Muscle layer of duodenum (tissue), 2 donors: Measurements from ENCODE around the gene GPN1.
A peak's percentile ranks its signal among the peaks of the same experiment; 100 is the strongest.

Source experiments
- H3K27ac ChIP-seq: one replicate; pipeline ENCODE4 v1.7.0; 2013; ENCODE audit warnings: mild to moderate bottlenecking, low read length
- H3K27me3 ChIP-seq: one replicate; pipeline ENCODE4 v1.7.0; 2013; ENCODE audit warnings: low read depth, mild to moderate bottlenecking, control low read depth, low read length
- H3K36me3 ChIP-seq, 2 donors: one replicate each; pipeline ENCODE4 v1.7.0; 2013; ENCODE audit warnings: low read length in 2 of 2, control low read depth in 1 of 2, mild to moderate bottlenecking in 1 of 2; ENCODE audit not compliant: insufficient read depth in 2 of 2, control insufficient read depth in 1 of 2
- H3K4me1 ChIP-seq, 2 donors: one replicate each; pipeline ENCODE4 v1.7.0; 2013; ENCODE audit warnings: low read length in 2 of 2, mild to moderate bottlenecking in 2 of 2, control low read depth in 1 of 2, moderate library complexity in 1 of 2; ENCODE audit not compliant: insufficient read depth in 2 of 2, control insufficient read depth in 1 of 2
- H3K4me3 ChIP-seq, 2 donors: one replicate each; pipeline ENCODE4 v1.7.0; 2013; ENCODE audit warnings: low read length in 2 of 2, low read depth in 1 of 2, mild to moderate bottlenecking in 1 of 2
- H3K9me3 ChIP-seq, 2 donors: one replicate each; pipeline ENCODE4 v1.7.0; 2013; ENCODE audit warnings: low read length in 2 of 2, control low read depth in 1 of 2, mild to moderate bottlenecking in 1 of 2; ENCODE audit not compliant: control insufficient read depth in 1 of 2
- donor health status: healthy.

GPN1 gene

DNA sequence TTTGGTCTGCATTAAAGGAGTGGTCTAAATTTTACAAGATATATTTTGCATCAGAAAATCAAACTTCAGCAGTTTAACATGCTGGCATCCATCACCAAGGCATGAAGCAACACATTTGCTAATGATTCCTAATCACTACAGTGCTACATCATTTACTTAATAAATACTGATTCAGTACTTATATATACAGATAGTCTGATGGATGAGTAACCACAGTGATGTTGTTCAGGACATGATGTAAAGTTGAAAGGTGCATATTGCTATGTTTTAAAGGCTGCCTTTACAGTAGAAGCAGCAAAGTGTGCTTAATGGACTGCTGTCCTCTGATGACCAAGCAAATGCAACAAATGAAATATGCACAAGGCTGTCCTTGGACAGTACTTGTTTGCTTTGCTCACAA, 23.5 kb downstream of the GPN1 start:
- H3K4me3 ChIP-seq = no peak overlapping the region
- no peaks in the 10 kb centered on the region for H3K9me3 ChIP-seq
- H3K36me3 ChIP-seq = peaks cover 65 to 95% of the 10 kb centered on the region in 2 donors
- no peak overlapping the region for H3K27ac ChIP-seq
- H3K4me1 ChIP-seq = no peaks in the 10 kb centered on the region
- no peaks in the 10 kb centered on the region for H3K27me3 ChIP-seq

DNA sequence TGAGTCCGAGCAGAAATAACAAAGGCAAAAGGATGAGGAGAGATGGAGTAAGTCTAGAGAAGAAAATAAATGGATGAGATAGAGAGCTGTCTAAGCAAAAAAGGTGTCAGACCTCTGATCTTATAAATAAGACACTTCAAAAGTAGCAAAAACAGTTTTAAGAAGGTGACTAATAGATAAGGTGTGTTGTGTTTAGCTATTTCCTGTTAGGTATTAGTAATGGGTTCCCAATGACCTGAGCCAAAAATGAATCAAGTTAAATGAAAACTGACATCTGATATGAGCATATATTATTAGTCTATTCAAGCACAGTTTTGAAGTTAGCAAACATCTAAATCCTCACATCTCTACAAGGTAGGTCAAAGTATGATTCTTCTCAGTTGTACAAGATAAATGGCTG, 23.9 kb downstream of the GPN1 start:
- peaks cover 63 to 95% of the 10 kb centered on the region in 2 donors for H3K36me3 ChIP-seq
- no peak overlapping the region for H3K27ac ChIP-seq
- H3K4me3 ChIP-seq = no peak overlapping the region
- no peaks in the 10 kb centered on the region for H3K9me3 ChIP-seq
- H3K4me1 ChIP-seq = no peaks in the 10 kb centered on the region
- no peaks in the 10 kb centered on the region for H3K27me3 ChIP-seq

DNA sequence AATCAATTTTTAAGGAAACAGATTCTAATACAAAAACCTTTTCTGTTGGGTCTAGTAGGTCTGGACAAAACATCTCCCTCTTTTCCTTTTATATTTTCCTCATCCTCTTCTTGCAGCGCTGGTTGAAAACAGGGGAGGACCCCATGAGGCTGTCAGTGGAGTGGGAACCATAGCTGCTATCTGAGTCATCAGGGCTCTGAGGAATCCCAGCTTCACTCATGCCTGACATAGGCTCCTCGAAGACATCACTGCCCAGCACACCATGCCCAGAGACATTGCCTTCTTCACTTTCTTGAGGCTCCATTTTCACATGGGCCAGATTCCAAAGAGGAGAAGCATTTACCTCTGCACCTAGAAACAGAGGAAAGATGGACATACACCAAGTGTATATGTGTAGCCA, 24.5 kb downstream of the GPN1 start:
- Histone ChIP-seq H3K4me3 (no peak overlapping the region), H3K27ac (no peak overlapping the region), H3K27me3 (no peaks in the 10 kb centered on the region), H3K9me3 (no peaks in the 10 kb centered on the region), H3K36me3 (peaks cover 62 to 93% of the 10 kb centered on the region in 2 donors), H3K4me1 (no peaks in the 10 kb centered on the region)

DNA sequence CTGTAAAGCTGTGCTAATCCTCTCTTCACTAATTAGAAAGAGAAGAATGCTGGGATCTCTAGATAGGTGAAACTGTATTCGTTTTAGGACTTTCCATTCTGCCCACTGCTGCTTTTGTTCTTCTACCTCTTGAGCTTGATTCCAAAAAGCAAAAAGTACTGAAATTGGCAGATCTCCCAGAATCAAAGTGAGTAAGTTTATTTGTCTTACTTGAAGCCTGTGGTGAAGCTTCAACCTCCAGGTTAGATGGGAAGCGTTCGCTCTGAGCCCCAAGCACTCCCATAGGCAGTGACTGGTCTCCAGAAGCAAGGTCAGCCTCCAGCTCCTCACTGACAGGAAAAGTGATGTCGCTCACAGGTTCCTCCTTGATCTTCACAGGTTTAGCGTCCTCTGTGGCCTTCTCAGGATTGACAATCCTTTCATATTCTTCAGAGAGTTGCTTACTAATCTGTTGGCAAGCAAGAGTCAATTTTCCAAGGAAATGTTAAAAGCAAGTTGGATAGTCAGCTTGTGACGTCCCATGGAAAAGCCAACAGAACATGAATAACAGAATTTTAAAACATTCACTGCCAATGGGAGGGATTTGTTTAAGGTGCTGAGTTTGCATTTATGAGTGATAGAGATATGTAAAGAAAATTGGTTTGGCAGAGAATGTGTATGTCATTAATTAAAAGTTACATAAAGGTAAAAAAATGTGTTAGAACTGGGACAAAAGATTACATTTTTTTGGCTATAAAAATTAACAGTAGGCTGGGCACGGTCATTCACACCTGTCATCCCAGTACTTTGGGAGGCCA, 26.5 kb downstream of the GPN1 start:
- Histone ChIP-seq H3K27me3 (no peaks in the 10 kb centered on the region), H3K27ac (no peak overlapping the region)

DNA sequence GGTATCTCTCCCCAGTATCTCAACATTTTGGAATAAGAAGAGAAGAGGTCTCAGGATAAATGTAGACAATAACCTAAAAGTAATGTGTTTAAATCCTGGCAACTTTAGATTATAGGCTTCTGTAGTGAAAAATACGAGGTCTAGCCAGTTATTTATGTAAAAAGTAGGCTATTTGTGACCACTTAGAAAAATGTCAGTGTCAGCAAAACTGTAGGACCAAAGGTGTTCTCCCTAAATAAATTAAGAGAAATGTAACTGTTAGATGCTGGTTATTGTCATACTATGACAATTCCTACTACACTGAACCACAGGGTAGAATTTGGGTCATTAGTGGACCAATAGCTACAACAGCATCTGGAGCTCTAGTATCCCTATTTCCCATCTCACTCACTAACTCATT, 32.5 kb downstream of the GPN1 start:
- H3K4me3 ChIP-seq = no peak overlapping the region
- H3K9me3 ChIP-seq = no peaks in the 10 kb centered on the region
- H3K27me3 ChIP-seq = no peaks in the 10 kb centered on the region
- H3K27ac ChIP-seq = no peak overlapping the region
- peaks cover 31 to 51% of the 10 kb centered on the region in 2 donors for H3K36me3 ChIP-seq
- H3K4me1 ChIP-seq = peaks cover 18 to 31% of the 10 kb centered on the region in 2 donors

More for the DNA sequence above, 26.5 kb downstream of the GPN1 start:
- Histone ChIP-seq H3K9me3 (no peaks in the 10 kb centered on the region), H3K4me1 (no peaks in the 10 kb centered on the region), H3K36me3 (peaks cover 58 to 87% of the 10 kb centered on the region in 2 donors), H3K4me3 (no peak overlapping the region)

DNA sequence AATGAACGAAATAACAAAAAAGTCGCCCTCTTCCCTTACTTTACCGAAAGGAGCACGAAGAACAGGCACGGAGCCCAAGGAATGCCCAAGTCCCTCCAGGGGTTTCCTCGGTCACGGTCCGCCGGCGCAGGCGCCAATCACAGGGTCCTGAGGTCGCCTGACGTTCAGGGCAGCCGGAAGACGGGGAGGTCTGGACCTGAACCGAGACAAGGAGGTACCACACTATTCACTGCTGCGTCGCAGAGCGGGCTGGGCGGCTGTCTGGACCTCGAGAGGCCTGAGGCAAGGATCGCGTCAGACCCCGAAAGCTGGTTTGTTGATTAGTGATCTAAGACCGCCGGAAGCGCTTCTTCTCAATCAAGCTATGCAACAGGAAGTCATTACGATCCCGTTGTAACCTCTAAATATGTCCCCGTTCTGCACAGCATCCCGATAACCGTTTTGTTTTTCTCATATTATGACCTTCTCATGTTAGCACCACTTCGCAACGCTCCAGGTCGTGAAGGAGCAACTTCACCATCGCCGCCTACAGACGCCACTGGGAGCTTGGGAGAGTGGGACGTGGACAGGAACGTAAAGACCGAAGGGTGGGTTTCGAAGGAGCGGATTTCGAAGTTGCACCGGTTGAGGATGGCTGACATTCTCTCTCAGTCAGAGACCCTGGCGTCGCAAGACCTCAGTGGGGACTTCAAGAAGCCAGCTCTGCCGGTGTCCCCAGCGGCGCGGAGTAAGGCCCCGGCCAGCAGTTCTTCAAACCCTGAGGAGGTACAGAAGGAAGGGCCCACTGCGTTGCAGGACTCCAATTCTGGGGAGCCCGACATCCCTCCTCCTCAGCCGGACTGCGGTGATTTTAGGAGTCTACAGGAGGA, 34.7 kb downstream of the GPN1 start, which contains the start of the genes SLC4A1AP and SUPT7L:
SLC4A1AP (plus strand) TSS at position 605 of the 869 bp plus-strand sequence; CDS start at position 631, 26 bp downstream.
SUPT7L (minus strand) TSS at position 330 of the 869 bp plus-strand sequence. CDS start 1,422 bp downstream, outside the sequence.
- Histone ChIP-seq H3K4me1 (peaks cover 18 to 31% of the 10 kb centered on the region in 2 donors), H3K36me3 (peaks cover 24 to 45% of the 10 kb centered on the region in 2 donors), H3K9me3 (no peaks in the 10 kb centered on the region), H3K27ac (peak within 1 kb of the TSS; percentile 96), H3K27me3 (no peaks in the 10 kb centered on the region), H3K4me3 (peak within 1 kb of the TSS; percentile 96 to 99)

DNA sequence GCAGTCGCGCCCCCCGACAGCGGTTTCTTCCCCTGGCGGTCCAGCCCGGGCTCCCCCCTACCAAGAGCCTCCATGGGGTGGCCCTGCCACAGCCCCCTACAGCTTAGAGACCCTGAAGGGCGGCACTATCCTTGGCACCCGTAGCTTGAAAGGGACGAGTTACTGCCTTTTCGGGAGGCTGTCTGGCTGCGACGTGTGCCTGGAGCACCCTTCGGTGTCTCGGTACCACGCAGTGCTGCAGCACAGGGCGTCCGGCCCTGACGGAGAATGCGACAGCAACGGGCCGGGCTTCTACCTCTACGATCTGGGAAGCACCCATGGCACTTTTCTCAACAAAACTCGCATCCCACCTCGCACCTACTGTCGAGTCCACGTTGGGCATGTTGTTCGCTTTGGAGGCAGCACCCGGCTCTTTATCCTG, 35.3 kb downstream of the GPN1 start:
- Histone ChIP-seq H3K27ac (peak overlapping the region; percentile 96), H3K4me3 (peak overlapping the region; percentile 96 to 99), H3K36me3 (peaks cover 29 to 49% of the 10 kb centered on the region in 2 donors), H3K9me3 (no peaks in the 10 kb centered on the region), H3K27me3 (no peaks in the 10 kb centered on the region), H3K4me1 (peaks cover 18 to 31% of the 10 kb centered on the region in 2 donors)

DNA sequence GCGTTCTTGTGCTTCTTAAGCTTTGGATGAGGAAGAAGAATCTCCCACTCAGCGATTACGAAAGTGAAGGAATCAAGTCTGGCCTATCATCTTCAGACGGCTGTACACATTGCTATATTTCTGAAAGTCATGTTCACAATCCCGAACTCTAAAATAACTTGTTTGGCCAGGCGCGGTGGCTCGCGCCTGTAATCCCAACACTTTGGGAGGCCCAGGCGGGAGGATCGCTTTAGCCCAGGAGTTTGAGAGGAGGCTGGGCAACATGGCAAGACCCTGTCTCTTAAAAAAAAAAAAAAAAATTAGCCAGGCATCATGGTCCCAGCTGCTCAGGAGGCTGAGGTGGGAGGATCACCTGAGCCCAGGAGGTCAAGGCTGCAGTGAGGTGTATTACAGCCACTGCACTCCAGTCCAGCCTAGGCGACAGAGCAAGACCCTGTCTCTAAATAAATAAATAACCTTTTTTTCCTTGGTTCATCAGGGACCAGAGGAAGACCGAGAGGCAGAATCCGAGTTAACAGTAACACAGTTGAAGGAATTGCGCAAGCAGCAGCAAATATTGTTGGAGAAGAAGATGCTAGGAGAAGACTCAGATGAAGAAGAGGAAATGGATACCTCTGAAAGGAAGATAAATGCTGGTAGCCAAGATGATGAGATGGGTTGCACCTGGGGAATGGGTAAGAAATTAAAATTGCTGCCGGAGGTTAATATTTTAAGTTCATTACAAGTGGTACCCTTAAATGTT, 35.9 kb downstream of the GPN1 start:
- no peaks in the 10 kb centered on the region for H3K27me3 ChIP-seq
- peaks cover 27 to 48% of the 10 kb centered on the region in 2 donors for H3K36me3 ChIP-seq
- peak overlapping the region; percentile 96 to 99 for H3K4me3 ChIP-seq
- H3K27ac ChIP-seq = no peak overlapping the region
- peaks cover 18 to 31% of the 10 kb centered on the region in 2 donors for H3K4me1 ChIP-seq
- no peaks in the 10 kb centered on the region for H3K9me3 ChIP-seq

DNA sequence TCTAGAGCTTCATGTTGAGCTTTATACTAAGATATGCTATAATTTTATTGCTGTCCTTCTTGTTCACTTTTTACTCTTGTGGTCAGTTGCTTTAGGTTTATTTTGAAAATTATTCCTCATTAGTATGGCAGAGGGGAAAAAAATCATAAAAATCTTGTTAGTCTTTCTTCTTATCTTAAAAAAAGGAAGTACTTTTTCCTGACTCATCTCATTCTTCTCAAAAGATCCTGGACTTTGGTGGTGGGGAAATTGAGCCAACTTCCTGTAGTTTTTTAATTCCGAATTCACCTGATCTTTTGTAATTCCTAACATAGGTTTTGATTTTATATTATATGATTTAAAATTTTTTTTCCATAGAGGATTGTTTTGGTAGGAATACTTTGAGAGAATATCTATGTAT, 38.6 kb downstream of the GPN1 start:
- Histone ChIP-seq H3K4me3 (no peak overlapping the region), H3K4me1 (peaks cover 13 to 24% of the 10 kb centered on the region in 2 donors), H3K27ac (no peak overlapping the region), H3K36me3 (peaks cover 23 to 48% of the 10 kb centered on the region in 2 donors), H3K27me3 (no peaks in the 10 kb centered on the region), H3K9me3 (no peaks in the 10 kb centered on the region)

DNA sequence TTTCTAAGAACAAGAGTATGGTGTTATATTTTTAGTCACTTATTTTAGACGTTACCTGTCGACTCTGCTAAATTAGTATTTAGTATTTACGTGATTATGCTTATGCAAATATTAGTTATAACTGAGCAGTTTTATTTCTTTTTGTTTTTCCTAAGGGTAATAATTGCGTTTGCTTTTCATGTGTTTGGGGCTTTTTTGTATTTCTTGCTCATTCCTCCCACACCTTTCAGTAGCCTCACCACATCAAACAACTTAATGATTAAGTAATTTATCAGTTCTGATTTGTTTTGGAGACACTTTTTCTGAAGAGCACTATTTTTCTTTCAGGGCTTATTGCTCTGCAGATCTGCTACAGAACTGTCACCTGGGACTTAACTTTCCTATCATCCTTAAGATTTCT, 42.4 kb downstream of the GPN1 start:
- no peaks in the 10 kb centered on the region for H3K9me3 ChIP-seq
- peaks cover 36 to 65% of the 10 kb centered on the region in 2 donors for H3K36me3 ChIP-seq
- no peaks in the 10 kb centered on the region for H3K27me3 ChIP-seq
- no peaks in the 10 kb centered on the region for H3K4me1 ChIP-seq
- no peak overlapping the region for H3K27ac ChIP-seq
- no peak overlapping the region for H3K4me3 ChIP-seq
